NCI-H510A (cell line): ENCODE results near the gene CLDN8.

Source experiments
- DNase-seq: peaks from one replicate; lab custom pipeline; 2025; lab: John Stamatoyannopoulos, UW

CLDN8 gene

DNA sequence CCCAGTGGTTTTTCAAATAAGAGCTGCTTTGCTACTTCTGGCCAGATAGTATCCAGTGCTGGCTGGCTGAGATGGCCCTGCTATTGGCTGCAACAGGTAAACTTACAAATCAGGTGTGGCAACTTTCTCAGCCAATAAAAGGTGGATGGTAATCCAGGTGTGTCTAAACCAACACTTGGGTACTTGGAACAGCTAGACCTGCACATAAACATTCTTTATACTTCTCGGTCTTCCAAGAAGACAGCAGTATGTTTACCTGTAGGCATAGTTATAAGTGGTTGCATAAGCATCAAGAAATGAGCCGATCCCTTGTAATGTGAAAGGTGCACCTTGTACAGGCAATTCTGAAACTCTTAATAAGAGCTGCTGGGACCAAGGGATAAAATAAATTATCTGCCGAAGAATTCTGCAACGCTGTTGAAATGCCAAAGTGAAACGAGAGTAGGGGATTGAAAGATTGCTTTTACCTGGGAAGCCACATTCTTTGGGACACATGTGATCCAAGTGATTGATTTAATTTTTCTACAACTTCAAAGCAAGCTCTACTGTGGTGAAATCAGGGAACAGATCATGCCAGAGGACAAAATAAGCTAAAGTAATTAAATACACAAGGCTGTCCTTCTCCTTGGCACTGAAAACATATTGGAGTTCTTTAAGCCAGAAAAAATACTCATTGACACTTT is at the start of gene CLDN8:
Gene CLDN8, minus strand, starts transcription at position 57 of the 683 bp plus-strand sequence. CDS start 172 bp downstream, outside the sequence.
- DNase-seq, result no peak

DNA sequence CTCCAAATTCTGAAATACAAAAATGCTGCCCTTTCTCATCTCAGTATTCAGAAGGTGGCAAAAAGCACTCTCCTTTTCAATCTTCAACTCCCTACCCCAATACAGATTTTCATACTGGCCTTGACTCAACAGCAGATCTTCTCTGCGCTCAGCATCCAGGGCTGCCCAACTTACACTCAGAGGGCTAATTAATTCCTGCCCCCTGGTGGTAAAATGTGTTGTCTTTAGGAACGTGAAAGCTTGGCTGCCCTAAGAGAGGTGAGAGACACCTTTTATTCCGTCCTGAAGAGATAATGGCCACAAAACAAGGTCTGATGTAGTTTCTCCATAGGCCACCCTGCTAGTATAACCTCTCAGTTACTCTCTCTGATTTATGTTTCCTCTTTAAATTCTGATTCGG is 41.9 kb upstream of the CLDN8 start:
- DNase-seq, result no peak

DNA sequence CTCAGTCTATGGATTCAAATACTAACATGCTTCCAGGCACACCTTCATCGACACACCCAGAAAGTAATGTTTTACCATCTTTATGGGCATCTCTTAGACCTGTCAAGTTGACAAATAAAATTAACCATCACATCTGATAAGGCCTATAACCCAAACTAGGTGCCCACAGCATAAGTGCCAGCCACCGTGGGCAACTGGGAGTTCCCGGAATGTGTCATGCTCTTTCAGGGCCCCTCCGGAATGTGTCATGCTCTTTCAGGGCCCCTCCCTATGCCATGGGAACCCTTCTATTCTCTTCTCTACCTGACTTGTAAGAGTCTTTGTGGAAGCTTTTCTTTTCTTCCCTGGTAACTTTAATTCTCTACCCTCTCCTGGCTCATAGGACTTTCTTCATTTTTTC is 40.2 kb upstream of the CLDN8 start:
- no peak for DNase-seq

DNA sequence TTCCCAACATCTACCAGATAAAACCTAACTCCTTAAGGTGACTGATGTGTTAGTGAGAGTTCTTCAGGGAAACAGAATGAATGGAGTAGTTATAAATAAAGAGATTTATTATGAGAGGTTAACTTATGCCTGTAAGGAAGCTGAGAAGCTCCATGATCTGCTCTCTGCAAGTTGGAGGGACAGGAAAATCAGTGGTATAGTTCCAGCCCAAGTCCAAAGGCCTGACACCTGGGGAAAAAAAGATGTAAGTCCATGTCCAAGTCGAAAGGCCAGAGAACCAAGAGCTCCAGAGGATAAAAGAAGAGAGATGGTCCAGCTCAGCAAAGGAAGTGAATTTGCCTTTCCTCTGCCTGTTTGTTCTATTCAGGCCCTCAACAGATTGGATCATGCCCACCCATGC is 39.8 kb upstream of the CLDN8 start:
- no peak for DNase-seq

DNA sequence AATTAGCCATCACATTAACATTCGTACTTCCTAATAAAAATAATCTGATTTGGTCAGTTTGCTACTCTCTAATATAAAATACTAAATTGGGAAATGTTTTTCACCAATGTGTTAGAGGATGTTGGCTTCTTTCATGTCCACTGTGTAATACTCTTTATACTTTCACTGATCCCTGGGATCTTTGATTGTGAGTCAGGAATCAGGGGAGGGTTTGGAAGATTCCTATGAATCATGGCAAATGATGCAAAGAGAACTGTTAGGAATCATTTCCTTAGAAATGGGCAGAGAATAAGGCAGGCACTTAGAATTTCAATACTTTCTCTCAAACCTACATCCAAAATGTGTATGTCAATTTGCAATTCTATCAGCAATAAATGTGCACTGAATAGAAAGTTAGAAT is 35.9 kb upstream of the CLDN8 start:
- DNase-seq, result no peak

DNA sequence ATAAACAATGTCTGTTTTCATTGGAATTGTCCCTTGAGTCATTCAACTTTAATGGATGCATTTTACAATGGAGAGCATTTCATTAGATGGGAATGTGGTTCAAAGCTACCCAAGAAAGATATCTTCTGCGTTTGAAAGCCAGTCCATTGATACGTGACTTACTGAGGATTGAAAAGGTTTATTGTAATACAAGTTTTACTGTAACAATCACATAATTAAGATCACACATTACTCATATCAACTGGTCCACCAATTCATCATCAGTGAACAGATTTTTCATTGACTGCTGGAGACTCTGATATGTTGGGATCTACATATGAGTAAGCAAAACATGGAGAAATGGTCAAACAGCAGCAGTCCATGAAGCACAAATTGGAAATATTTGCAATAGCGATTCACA is 34.0 kb upstream of the CLDN8 start:
- no peak for DNase-seq

DNA sequence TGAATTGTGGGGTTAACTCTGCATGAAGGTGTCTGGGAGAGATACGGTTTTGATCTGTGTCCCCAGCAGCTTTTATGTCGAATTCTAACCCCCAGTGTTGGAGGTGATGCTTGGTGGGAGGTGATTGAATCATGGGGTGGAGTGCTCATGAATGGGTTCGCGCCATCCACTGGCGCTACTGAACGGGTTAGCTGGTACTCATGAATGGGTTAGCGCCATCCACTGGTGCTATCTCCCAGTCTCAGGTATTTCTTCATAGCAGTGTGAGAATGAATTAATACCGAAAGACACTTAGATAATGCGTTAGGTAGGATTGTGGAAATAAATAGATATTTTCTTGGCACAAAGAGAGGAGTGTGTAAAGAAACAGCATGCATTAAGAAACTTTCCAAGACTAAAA is 32.9 kb upstream of the CLDN8 start:
- DNase-seq, result no peak

DNA sequence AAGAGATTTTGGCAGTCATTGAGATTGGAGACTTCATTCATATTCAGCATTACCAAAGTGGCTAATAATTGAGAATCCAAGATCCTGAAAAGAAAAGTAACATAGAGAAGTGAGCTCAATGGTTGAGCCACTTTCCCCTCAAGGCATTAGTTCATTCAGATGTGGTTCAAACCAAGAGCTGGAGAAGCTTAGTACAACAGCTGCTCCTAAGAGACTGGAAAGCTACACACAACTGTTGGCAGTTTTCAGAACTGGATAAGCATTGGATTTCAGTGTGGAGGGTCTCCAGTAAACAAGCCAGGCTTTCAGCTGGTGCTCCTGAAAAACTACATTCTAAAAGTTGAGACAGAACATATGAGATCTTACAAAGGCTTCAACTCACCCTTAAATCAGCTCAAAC is 29.2 kb upstream of the CLDN8 start:
- no peak for DNase-seq

DNA sequence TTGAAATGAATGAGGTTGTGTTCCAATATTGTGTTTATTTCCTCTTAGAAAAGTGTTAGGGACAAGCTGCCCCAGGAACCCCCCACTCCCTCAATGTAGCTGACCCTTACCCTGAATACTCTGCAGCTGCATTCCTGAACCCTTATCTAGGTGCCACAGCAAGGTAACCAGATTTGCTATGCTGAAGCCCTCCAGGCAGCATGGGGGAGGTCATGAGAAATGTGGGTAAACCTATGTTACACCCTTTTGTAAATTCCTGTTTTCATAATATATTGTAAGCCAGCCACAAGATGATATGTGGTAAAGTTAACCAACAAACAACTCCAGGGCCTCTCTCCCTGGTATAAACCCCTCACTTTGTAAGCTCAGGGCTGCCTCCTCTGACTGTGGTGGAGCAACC is 27.8 kb upstream of the CLDN8 start:
- DNase-seq, result no peak

DNA sequence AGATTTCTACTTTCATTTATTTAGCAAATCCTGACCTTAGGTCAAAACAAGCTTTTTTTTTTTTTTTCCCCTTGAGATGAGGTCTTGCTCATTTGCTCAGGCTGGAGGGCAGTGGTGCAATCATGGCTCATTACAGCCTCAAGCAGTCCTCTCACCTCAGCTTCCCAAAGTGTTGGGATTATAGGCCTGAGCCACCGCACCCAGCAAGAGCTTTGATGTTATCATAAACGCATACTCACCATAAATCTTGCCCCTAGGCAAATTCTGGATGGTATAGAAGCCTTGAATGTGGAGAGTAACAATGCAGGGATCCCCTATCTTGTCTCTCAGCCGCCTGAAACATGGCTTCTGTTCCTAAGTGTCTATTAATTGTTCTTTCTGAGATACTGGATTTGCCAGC is 24.8 kb upstream of the CLDN8 start:
- DNase-seq, result no peak

DNA sequence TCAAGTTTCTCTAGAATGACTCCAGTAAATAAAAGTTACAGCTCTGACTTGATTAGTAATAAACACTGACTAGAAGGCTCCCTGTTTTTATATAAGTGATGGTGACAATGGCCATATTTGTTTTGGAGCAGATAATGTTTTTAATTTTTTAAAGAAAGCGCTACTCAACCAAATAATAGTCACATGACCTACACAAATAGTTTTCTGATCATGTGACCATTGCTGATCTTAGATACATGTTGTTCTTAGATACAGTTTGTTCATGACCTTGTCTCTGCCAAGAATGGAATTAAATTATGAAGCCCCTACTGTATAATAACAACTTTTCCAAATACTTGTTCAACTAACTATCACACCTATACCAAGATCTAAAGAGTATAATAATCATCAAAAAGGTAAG is 22.3 kb upstream of the CLDN8 start:
- DNase-seq, result no peak

DNA sequence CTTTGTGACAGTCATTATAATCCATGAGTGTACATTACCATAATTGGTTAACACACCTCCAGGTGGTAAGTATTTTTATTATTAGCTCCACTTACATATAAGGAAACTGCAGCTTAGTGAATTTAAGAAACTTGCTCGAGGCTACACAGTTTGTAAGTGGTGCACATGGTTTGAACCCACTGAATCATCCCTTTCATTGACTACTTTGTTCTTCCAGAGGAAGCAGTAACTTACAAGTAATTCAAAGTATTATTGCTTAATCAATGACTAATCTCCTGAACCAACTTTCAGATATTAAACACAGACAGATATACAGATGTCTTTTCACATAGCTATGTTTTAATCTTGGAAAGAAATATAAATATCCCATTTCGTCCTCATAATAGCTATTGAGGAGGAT is 18.7 kb upstream of the CLDN8 start:
- DNase-seq, result no peak

DNA sequence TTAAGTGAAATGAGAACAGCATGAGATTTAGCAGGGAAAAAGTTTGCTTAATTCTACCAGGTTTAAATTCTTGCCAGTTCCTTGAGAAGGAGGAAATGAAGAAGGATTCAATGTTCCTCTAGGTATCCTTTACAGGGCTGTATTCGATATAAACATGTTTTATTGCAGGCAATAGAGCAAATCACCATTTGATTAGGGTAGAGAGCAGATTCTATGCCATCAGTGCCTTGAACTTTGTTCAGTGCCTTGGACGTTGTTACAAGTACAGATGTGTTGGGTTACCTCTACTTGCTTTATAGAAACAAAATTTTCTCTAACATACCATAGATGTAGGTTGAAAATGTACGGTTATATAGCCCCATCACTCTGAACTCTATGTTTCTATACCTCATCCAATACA is 18.2 kb upstream of the CLDN8 start:
- DNase-seq, result no peak

DNA sequence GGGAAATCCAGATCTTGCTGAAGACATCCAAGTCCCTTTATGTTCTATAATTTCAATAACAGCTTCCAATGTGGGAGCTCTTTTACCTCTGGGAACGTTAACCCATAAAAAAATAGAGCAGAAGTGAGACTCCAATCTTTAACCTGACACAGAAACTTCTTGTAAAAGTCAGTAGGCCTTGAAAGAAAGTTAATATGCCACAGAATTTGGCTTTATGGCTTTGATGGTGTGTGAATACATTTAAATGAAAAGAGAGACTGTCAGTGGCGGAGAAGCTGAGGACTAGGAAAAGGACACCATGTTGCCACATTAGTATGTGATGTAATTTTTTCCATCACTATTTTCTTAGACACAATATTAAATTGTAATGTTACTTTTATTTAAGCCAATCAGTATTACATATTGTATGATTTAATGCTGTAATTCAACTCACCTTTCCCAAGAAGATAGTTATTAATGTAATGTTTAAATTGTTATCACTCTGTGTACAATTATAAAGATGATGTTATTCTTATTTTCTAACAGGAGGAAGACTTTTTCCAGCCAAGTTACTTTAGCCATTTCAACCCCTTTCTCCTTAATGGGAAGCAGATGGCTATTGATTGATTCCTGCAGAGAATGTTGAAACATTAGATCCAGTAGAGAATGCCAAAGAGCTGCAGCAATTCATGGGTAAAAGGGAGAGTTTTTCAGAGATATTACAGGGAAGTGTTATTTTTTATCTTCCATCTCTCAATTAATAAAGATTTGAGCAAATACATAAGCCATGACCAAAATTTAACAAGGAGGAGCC is 17.5 kb upstream of the CLDN8 start:
- DNase-seq, result no peak

DNA sequence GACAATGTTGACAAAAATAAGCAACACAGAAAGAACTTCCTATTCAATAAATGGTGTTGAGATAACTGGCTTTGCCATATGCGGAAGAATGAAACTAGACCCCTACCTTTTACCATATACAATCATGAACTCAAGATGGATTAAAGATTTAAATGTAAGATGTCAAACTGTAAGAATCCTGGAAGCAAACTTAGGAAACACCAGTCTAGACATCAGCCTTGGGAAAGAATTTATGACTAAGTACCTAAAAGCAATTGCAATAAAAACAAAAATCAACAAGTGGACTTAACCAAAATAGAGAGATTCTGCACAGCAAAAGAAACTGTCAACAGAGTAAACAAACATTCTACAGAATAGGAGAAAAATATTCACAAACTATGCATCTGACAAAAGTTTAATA is 16.1 kb upstream of the CLDN8 start:
- no peak for DNase-seq

DNA sequence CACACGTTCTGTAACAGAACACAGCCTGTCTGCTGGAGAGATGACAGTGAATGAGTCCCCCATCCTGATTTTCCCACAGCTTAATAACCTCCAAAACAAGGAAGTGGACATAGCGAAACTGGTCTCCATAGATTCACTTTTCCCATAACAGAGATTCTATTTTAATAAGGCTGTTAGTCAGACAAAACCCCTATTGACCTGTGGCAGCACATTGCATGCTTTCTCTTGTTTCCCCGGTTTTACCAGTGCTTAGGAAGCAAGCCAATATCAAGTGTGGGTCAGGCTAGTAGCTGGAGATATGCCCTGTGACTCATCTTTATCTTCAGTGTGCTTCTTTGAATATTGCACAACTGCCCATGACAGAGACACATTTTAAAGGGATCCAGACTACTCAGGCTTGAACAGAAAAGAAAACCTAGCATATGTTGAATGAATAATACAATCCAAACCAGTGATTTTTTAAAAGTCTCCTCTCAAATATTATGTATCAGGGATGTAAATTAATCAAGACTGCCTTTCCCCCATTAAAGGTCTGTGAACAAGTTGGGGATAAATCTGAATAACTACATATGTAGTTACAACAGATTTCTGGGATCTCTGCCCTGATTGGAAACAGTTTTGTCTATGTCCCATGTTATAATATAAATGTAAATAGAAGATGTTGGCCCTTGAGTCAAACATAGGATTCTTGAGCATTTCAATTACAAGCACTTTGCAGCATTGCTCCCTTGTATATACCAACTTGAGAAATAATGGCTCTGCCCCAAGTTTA is 11.9 kb upstream of the CLDN8 start:
- DNase-seq, result no peak

DNA sequence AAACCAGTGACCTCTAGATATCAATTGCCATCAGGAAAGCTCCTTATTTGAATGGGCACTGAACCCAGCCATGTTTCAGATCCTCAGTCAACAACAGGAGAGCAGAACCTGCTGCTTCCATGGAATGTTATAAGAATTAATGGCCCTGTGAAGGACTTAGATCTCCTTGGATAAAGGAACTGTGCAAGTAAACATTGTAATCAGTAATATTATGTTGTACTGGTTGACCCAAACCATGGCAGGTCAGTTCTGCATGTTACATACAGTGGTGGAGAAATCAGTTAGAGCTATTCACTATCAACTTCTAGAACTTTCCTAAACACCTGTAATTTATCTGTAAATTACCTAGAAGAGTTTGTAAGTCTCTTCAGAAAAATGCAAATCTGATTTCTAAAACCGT is 11.2 kb upstream of the CLDN8 start:
- DNase-seq, result no peak

DNA sequence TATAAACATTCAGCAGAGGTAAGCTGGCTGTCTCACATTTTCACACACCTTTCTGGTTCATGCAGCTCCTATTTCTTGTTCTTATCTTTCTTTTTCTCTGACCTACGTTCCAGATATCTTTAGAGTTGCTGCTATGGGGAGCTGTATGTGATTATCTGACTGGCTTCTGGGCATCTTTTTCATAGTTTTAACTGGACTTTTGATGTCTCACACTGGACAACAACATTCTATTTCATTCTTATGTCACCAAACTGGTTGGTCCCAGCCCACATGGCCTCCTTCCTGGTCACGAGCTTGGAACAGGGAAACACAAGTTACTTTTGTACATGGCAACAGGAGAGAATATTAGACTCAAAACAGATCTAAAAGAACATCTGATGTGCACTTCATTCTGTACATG is 7.7 kb upstream of the CLDN8 start:
- no peak for DNase-seq

DNA sequence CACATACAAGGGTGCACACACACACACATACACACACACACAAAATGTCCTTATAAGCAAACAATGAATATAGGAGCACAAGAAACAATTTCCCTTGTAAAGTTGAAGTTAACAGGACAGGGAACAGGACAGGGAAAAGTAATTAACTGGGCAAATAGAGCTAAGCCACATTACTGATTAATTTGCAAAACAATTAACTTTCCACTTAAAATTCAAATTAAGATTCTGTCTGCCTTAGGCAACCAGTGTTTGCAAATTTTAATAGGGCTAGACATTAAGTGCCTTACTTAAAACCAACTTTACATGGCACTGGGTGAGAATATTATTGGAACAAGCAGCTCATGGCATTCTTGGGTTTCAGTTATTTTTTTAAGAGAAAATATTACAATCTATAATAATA is 6.8 kb upstream of the CLDN8 start:
- DNase-seq, result no peak

DNA sequence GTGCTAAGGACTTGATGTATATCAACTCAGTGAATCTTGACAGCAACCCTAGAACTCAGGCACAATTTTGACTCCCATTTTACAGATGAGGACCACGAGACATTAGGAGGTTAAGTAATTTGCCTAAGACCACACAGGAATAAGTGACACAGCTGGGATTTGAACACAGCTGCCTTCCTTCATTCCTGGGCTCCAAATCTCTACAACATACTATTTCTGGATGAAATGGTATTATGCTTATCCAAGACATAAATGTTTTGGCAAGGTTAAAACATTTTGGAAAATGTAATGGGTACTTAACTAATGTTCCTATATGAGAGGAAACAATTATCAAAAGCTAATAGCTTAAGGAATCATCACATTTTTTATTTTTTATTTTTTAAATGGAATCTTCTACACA is 4.8 kb downstream of the CLDN8 start:
- DNase-seq, result no peak

DNA sequence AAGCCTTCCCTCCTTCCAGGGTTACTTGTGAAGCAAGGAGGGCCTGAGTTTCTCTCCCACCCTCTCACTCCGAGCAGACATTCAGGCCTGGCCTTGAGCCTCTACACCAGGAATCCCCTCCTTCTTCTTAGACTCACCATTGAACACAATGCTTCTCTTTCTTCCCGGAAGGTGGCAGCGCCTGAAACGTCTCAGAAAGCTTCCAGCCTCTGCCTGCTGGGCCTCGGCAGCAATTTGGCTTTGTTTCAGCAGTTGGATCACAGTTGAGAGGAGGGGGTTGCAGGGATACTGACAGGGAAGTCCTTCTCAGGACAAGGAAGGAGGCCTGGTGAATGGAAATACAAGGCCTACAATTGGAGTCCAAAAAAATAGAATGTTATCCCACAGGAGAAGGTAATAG is 6.3 kb downstream of the CLDN8 start:
- no peak for DNase-seq

DNA sequence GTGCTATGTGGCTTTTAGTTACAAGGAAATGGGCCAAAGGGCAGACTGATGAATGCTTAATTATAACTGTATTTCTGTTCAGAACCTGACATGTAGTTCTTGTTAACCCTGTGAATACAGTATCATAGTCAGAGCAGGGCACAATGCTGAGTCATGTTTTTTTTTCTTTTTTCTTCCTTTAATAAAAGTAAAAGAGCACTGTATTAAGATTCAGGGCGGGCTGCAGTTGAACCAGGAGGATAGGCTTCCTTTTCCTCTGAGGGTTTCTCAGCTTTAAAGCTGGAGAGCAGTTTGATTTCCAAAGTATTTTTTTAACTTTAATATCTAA is 8.7 kb downstream of the CLDN8 start:
- no peak for DNase-seq

DNA sequence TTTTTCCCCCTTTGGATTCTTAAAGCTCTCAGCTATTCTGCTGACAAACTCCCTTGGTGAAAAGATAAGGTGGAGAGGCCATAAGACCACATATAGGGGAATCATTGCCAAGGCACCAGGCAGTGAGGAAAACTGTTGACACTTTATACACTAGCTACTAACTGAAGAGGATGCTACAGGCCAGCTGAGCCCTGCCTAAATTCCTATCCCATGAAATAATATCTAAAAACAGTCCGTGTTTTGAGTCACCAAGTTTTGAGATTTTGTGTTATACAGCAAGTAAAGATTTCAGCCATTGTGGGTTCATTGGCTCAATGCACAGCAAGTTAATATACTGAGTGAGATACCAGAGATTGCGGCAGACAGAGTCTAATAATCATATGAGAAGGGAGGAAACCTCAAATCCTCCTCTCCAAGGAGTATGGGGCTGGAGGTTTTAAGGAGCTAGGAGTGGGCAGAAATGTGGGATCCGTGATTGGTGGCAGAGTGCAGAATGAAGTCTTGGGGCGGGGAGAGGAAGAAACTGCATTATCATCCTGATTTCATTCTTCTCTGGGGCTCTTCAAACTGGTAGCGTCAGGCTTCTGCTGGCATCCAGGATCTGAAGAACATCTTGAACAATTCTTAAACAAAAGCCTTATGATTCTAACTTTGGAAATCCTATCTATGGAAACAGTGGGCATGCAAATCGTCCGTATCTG is 9.2 kb downstream of the CLDN8 start:
- no peak for DNase-seq
